HG03354 (cell line): ENCODE measurements around the gene CEP170B.
"Not testable (repeated sequence)": the region's sequence is repeated elsewhere in the genome, so short reads cannot be mapped to it uniquely, and the experiment has no call there.

Experiments used
- ATAC-seq: cut with Tn5 transposase; IDR thresholded peaks from one replicate; pipeline ENCODE4 v1.9.1; 2021; ENCODE audit warnings: mild to moderate bottlenecking; ENCODE audit not compliant: unreplicated experiment, poor library complexity, severe bottlenecking

Gene CEP170B

GRCh38 chr14:104877066-104877805 is 12.2 kb downstream of the CEP170B start:
- ATAC-seq: no peak

- no peak for ATAC-seq
Observed at GRCh38 chr14:104877806-104878550, 12.9 kb downstream of the CEP170B start.

GRCh38 chr14:104878582-104878981 is 13.5 kb downstream of the CEP170B start:
- no peak for ATAC-seq

GRCh38 chr14:104879201-104879982 is 14.3 kb downstream of the CEP170B start:
- ATAC-seq: no peak

GRCh38 chr14:104879983-104880565 is 15.0 kb downstream of the CEP170B start:
- ATAC-seq: no peak

GRCh38 chr14:104880584-104881210 is 15.6 kb downstream of the CEP170B start:
- no peak for ATAC-seq

- no peak for ATAC-seq
Observed at GRCh38 chr14:104881369-104881979, 16.4 kb downstream of the CEP170B start.

GRCh38 chr14:104882325-104882973 is 17.4 kb downstream of the CEP170B start:
- ATAC-seq: no peak

- no peak for ATAC-seq
Observed at GRCh38 chr14:104882991-104883660, 18.1 kb downstream of the CEP170B start.

- no peak for ATAC-seq
Observed at GRCh38 chr14:104883681-104884361, 18.8 kb downstream of the CEP170B start.

- ATAC-seq: not testable (repeated sequence)
Observed at GRCh38 chr14:104884381-104884780, 19.3 kb downstream of the CEP170B start.

GRCh38 chr14:104885031-104885972 is 20.2 kb downstream of the CEP170B start:
- no peak for ATAC-seq

GRCh38 chr14:104885973-104886689 is 21.1 kb downstream of the CEP170B start:
- ATAC-seq: no peak

- ATAC-seq: no peak
Observed at GRCh38 chr14:104886690-104887622, 21.9 kb downstream of the CEP170B start.
